GM12892 (cell line): Measurements from ENCODE around the gene CDK5RAP2. TPM values are rescaled to one million over a fixed set of nuclear protein-coding genes. Genes with fewer than 3 reads are reported as not detected.
"Not testable (repeated sequence)": the region's sequence is repeated elsewhere in the genome, so short reads cannot be mapped to it uniquely, and the experiment has no call there.

ENCODE experiments used
- DNase-seq: peaks from one replicate; pipeline ENCODE4 v3.0.0; 2011; ENCODE audit not compliant: insufficient read length
- FAIRE-seq: peaks from 2 replicates; lab custom pipeline; 2011; peaks lifted over from hg19 to GRCh38; lab: Jason Lieb, UNC
- POLR2A ChIP-seq: IDR thresholded peaks from 2 replicates; pipeline ENCODE4 v1.6.1; 2011; ENCODE audit warnings: low read depth, low read length, control low read depth
- POLR2AphosphoS5 ChIP-seq: IDR thresholded peaks from 2 replicates; pipeline ENCODE4 v1.6.1; 2011; ENCODE audit warnings: low read depth, low read length, control low read depth
- TAF1 ChIP-seq: IDR thresholded peaks from 2 replicates; pipeline ENCODE4 v1.6.1; 2011; ENCODE audit warnings: low read depth, mild to moderate bottlenecking, control low read depth, low read length, borderline replicate concordance
- polyA plus RNA-seq: library from polyadenylated mRNA; unstranded; fragments of >200 nt; gene quantifications from one replicate; pipeline ENCODE4 v1.2.1, GENCODE V29; 2012; ENCODE audit warnings: missing spikeins, inconsistent platforms; ENCODE audit not compliant: missing spikeins

The CDK5RAP2 gene
- 22.5 TPM for polyA plus RNA-seq

DNA sequence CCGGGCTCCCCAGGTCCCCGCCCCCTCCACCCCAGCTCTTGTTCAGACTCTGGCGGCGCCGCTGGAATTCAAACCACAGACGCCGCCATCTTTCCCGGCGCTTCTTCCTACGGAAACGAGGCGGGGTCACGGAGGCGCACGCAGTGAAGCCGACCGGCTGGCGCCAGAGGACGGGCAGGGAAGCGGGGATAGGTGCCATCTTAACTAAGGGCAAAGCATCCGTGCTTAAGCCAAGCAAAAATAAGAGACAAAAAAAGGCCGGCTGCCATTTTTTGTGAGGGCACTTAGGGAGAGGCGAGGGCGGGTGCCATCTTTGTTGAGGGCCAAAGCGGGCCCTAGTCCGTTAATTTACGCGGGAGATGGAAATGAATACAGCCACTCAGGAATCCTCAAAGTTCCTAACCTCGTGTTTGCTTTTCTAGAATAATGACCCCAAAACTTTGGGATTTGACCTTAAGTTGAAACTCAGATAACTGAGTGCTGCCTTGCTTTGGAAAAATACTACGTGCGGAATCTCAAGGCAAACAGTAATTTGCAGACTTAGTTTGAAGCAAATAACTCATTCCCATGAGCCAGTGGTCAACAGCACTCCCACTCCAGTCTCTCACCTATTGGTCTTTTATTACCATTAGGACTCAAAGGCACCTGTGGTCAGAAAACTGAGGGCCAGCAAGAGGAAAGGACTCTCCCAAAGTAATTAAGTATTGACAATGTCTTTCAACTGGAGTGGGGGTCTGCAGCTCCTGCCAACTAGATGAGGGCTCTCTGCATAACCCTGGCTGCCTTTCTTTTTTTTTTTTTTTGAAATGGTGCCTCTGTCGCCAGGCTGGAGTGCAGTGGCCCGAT, at the start of gene CDK5RAP2:
Gene CDK5RAP2, minus strand, starts transcription at position 117 of the 846 bp plus-strand sequence. CDS start 189 bp downstream, outside the sequence.
- DNase-seq (peak; percentile 83), FAIRE-seq (peak; percentile 91)
- TF ChIP-seq POLR2A (peak; percentile 55; the same call in 1 of the 2 replicates), POLR2AphosphoS5 (no peak), TAF1 (peak; percentile 38; the same call in 1 of the 2 replicates)

- FAIRE-seq, DNase-seq: not testable (repeated sequence)
These were observed 49.0 kb upstream of the CDK5RAP2 start for GRCh38 chr9:120628925-120629497.

GRCh38 chr9:120628207-120628924, 48.4 kb upstream of the CDK5RAP2 start:
- no peak for FAIRE-seq
- no peak for DNase-seq
- TF ChIP-seq POLR2AphosphoS5 (no peak), POLR2A (no peak), TAF1 (no peak)

DNA sequence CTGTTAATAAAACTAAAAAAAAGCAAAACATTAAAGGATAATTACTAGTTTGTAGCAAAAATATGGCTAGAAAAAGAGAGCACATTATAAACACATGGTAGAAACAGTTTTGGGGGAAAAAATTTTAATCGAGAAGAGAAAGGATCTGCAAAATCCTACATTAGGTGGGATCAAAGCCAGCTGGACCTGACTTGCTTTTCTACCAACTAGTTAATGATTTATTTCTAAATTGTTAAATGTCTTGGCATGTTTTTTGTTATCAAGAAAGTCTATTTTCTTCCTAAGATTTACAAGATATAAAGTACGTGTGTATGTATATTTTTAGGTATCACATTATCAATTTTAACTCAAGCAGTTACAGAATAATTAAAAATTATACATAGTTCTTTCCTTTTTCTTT, 47.1 kb upstream of the CDK5RAP2 start:
- no peak for FAIRE-seq
- DNase-seq: no peak
- TF ChIP-seq TAF1 (no peak), POLR2AphosphoS5 (no peak), POLR2A (no peak)

GRCh38 chr9:120626512-120626911, 46.5 kb upstream of the CDK5RAP2 start:
- TF ChIP-seq POLR2AphosphoS5 (no peak), POLR2A (no peak), TAF1 (no peak)
- DNase-seq (no peak), FAIRE-seq (no peak)

- FAIRE-seq: no peak
- TF ChIP-seq POLR2AphosphoS5 (no peak), POLR2A (no peak), TAF1 (no peak)
- no peak for DNase-seq
These were observed 45.3 kb upstream of the CDK5RAP2 start for GRCh38 chr9:120625222-120625621.

GRCh38 chr9:120622790-120623189, 42.8 kb upstream of the CDK5RAP2 start:
- no peak for TF ChIP-seq POLR2AphosphoS5
- TF ChIP-seq POLR2A: no peak
- no peak for TF ChIP-seq TAF1
- DNase-seq (no peak), FAIRE-seq (no peak)

- DNase-seq (no peak), FAIRE-seq (no peak)
- TF ChIP-seq POLR2AphosphoS5 (no peak), POLR2A (no peak), TAF1 (no peak)
These were observed 42.0 kb upstream of the CDK5RAP2 start for GRCh38 chr9:120621941-120622340.

- DNase-seq (peak; percentile 25), FAIRE-seq (peak; percentile 74)
- TF ChIP-seq TAF1: no peak
- TF ChIP-seq POLR2A: no peak
- TF ChIP-seq POLR2AphosphoS5: no peak
These were observed 40.0 kb upstream of the CDK5RAP2 start for GRCh38 chr9:120619751-120620655.
